SW 1271 (cell line): ENCODE results near the gene DPP6.

Source experiments
- DNase-seq, 2 experiments: peaks; one replicate each; lab custom pipeline; 2025; lab: John Stamatoyannopoulos, UW

The DPP6 gene

GRCh38 chr7:154858836-154859537 lies 806.8 kb downstream of the DPP6 start:
- DNase-seq: no peak

GRCh38 chr7:154859747-154860620 lies 807.8 kb downstream of the DPP6 start:
- no peak for DNase-seq

GRCh38 chr7:154860621-154861375 lies 808.6 kb downstream of the DPP6 start:
- DNase-seq: no peak

GRCh38 chr7:154861589-154861988 lies 809.4 kb downstream of the DPP6 start:
- DNase-seq: no peak

GRCh38 chr7:154862153-154862791 lies 810.1 kb downstream of the DPP6 start:
- DNase-seq: no peak

GRCh38 chr7:154863766-154864522 lies 811.7 kb downstream of the DPP6 start:
- no peak for DNase-seq

- no peak for DNase-seq
Observed at GRCh38 chr7:154864523-154864891, 812.3 kb downstream of the DPP6 start.

- no peak for DNase-seq
Observed at GRCh38 chr7:154865984-154866685, 813.9 kb downstream of the DPP6 start.

GRCh38 chr7:154867068-154867467 lies 814.9 kb downstream of the DPP6 start:
- no peak for DNase-seq

GRCh38 chr7:154868921-154869320 lies 816.7 kb downstream of the DPP6 start:
- DNase-seq: no peak

GRCh38 chr7:154869436-154869835 lies 817.2 kb downstream of the DPP6 start:
- no peak for DNase-seq

GRCh38 chr7:154871507-154871906 lies 819.3 kb downstream of the DPP6 start:
- no peak for DNase-seq

- no peak for DNase-seq
Observed at GRCh38 chr7:154871928-154872750, 819.9 kb downstream of the DPP6 start.

GRCh38 chr7:154872811-154873499 lies 820.8 kb downstream of the DPP6 start:
- no peak for DNase-seq

GRCh38 chr7:154873500-154874121 lies 821.4 kb downstream of the DPP6 start:
- no peak for DNase-seq

- DNase-seq: no peak
Observed at GRCh38 chr7:154874409-154875113, 822.4 kb downstream of the DPP6 start.

GRCh38 chr7:154875297-154875696 lies 823.1 kb downstream of the DPP6 start:
- no peak for DNase-seq

GRCh38 chr7:154876516-154876915 lies 824.3 kb downstream of the DPP6 start:
- no peak for DNase-seq
